ENCODE measurements around the gene DDX41. TPM values are rescaled to one million over a fixed set of nuclear protein-coding genes. Genes with fewer than 3 reads are reported as not detected.

The DDX41 gene
- total RNA-seq, 1 experiment from 2014 or later = 135 TPM

- POLR2A ChIA-PET = interaction anchor here (1.0 to 2.8 kb wide), 2 partner anchors 22 to 27 kb away, joined by 3 to 14 read pairs; partner anchors contain the start of gene PDLIM7
- TF ChIP-seq CTCF (IDR thresholded peaks at IDR 0.05; ENCODE audit: unreplicated experiment) = no peak
- Mint-ChIP-seq H3K27me3 (ENCODE audit: insufficient read depth, unreplicated experiment) (no peaks in the 10 kb centered on the region), H3K4me1 (ENCODE audit: insufficient read depth, unreplicated experiment) (peaks cover 38% of the 10 kb centered on the region), H3K4me3 (ENCODE audit: unreplicated experiment) (no peak overlapping the region), H3K27ac (ENCODE audit: low read depth, unreplicated experiment) (peak overlapping the region; percentile 16), H3K9me3 (ENCODE audit: unreplicated experiment) (no peaks in the 10 kb centered on the region), H3K36me3 (ENCODE audit: insufficient read depth, unreplicated experiment) (peaks cover 27% of the 10 kb centered on the region)
- intact Hi-C loops (cut with micrococcal nuclease) = no loop called here
- CTCF ChIA-PET = interaction anchor here (0.6 to 5.9 kb wide), 8 partner anchors 13 to 168 kb away, joined by 3 to 65 read pairs (median 4); partner anchors contain the start of gene PDLIM7
- BruUV-seq (replicated peaks) = no TSS peak
- DNase-seq (ENCODE audit: unreplicated experiment) = no peak
These were observed 46.8 kb downstream of the DDX41 start for GRCh38 chr5:177469750-177470525.

GRCh38 chr5:177468685-177469628, 47.8 kb downstream of the DDX41 start:
- CTCF ChIA-PET = interaction anchor here (0.6 to 5.9 kb wide), 6 partner anchors 14 to 100 kb away, joined by 3 to 65 read pairs (median 4); partner anchors contain the start of gene PDLIM7
- intact Hi-C loops (cut with micrococcal nuclease) = no loop called here
- no peaks in the 10 kb centered on the region for H3K27me3 Mint-ChIP-seq (ENCODE audit: insufficient read depth, unreplicated experiment)
- H3K4me3 Mint-ChIP-seq (ENCODE audit: unreplicated experiment) = no peak overlapping the region
- no peak for DNase-seq (ENCODE audit: unreplicated experiment)
- H3K4me1 Mint-ChIP-seq (ENCODE audit: insufficient read depth, unreplicated experiment) = peaks cover 33% of the 10 kb centered on the region
- no TSS peak for BruUV-seq (replicated peaks)
- H3K9me3 Mint-ChIP-seq (ENCODE audit: unreplicated experiment) = no peaks in the 10 kb centered on the region
- H3K36me3 Mint-ChIP-seq (ENCODE audit: insufficient read depth, unreplicated experiment) = peaks cover 32% of the 10 kb centered on the region
- peak overlapping the region; percentile 67 for H3K27ac Mint-ChIP-seq (ENCODE audit: low read depth, unreplicated experiment)
- POLR2A ChIA-PET = interaction anchor here (0.6 to 1.0 kb wide), 2 partner anchors 21 to 28 kb away, joined by 3 read pairs; partner anchors contain the start of gene PDLIM7
- TF ChIP-seq CTCF (IDR thresholded peaks at IDR 0.05; ENCODE audit: unreplicated experiment) = no peak

GRCh38 chr5:177468329-177468684, 48.5 kb downstream of the DDX41 start:
- intact Hi-C loops (cut with micrococcal nuclease) = no loop called here
- Mint-ChIP-seq H3K27me3 (ENCODE audit: insufficient read depth, unreplicated experiment) (no peaks in the 10 kb centered on the region), H3K4me3 (ENCODE audit: unreplicated experiment) (no peak overlapping the region), H3K4me1 (ENCODE audit: insufficient read depth, unreplicated experiment) (peaks cover 31% of the 10 kb centered on the region), H3K9me3 (ENCODE audit: unreplicated experiment) (no peaks in the 10 kb centered on the region), H3K27ac (ENCODE audit: low read depth, unreplicated experiment) (peak overlapping the region; percentile 67), H3K36me3 (ENCODE audit: insufficient read depth, unreplicated experiment) (peaks cover 32% of the 10 kb centered on the region)
- BruUV-seq (replicated peaks) = no TSS peak
- no peak for DNase-seq (ENCODE audit: unreplicated experiment)
- TF ChIP-seq CTCF (IDR thresholded peaks at IDR 0.05; ENCODE audit: unreplicated experiment) = no peak
- ChIA-PET POLR2A (interaction anchor here (0.6 kb wide), 1 partner anchor 29 kb away, joined by 3 read pairs; the partner anchor contains the start of gene PDLIM7), CTCF (interaction anchor here (1.5 to 5.9 kb wide), 2 partner anchors 13 to 30 kb away, joined by 4 to 65 read pairs; partner anchors contain the start of gene PDLIM7)

- CTCF ChIA-PET = interaction anchor here (1.5 to 5.9 kb wide), 2 partner anchors 12 to 31 kb away, joined by 4 to 65 read pairs; partner anchors contain the start of gene PDLIM7
- no TSS peak for BruUV-seq (replicated peaks)
These were observed 49.3 kb downstream of the DDX41 start for GRCh38 chr5:177467436-177467835.

More at GRCh38 chr5:177467436-177467835, 49.3 kb downstream of the DDX41 start:
- Mint-ChIP-seq H3K36me3 (ENCODE audit: insufficient read depth, unreplicated experiment) (peaks cover 32% of the 10 kb centered on the region), H3K27ac (ENCODE audit: low read depth, unreplicated experiment) (no peak overlapping the region), H3K4me1 (ENCODE audit: insufficient read depth, unreplicated experiment) (peaks cover 31% of the 10 kb centered on the region), H3K9me3 (ENCODE audit: unreplicated experiment) (no peaks in the 10 kb centered on the region), H3K27me3 (ENCODE audit: insufficient read depth, unreplicated experiment) (no peaks in the 10 kb centered on the region), H3K4me3 (ENCODE audit: unreplicated experiment) (no peak overlapping the region)
- intact Hi-C loops (cut with micrococcal nuclease) = no loop called here
- POLR2A ChIA-PET = no interaction called here
- no peak for TF ChIP-seq CTCF (IDR thresholded peaks at IDR 0.05; ENCODE audit: unreplicated experiment)
- DNase-seq (ENCODE audit: unreplicated experiment) = no peak
